ENCODE measurements around the gene ATP8B3.

ATP8B3 gene

GRCh38 chr19:1796395-1797142 lies 15.5 kb downstream of the ATP8B3 start:
- no peak for DNase-seq (ENCODE audit: low read depth)

- DNase-seq (ENCODE audit: low read depth) = no peak
Measured at GRCh38 chr19:1794424-1795172, 17.5 kb downstream of the ATP8B3 start.

GRCh38 chr19:1791879-1792278 lies 20.2 kb downstream of the ATP8B3 start:
- no peak for DNase-seq (ENCODE audit: low read depth)

GRCh38 chr19:1790054-1790792 lies 21.9 kb downstream of the ATP8B3 start:
- DNase-seq (ENCODE audit: low read depth) = no peak

GRCh38 chr19:1789261-1790041 lies 22.6 kb downstream of the ATP8B3 start:
- DNase-seq (ENCODE audit: low read depth) = no peak

- DNase-seq (ENCODE audit: low read depth) = no peak
Measured at GRCh38 chr19:1787116-1787515, 25.0 kb downstream of the ATP8B3 start.

GRCh38 chr19:1786668-1787067 lies 25.4 kb downstream of the ATP8B3 start:
- DNase-seq (ENCODE audit: low read depth) = no peak

GRCh38 chr19:1785310-1785709 lies 26.8 kb downstream of the ATP8B3 start:
- no peak for DNase-seq (ENCODE audit: low read depth)

GRCh38 chr19:1783874-1784273 lies 28.2 kb downstream of the ATP8B3 start:
- no peak for DNase-seq (ENCODE audit: low read depth)

GRCh38 chr19:1783354-1783753 lies 28.7 kb downstream of the ATP8B3 start:
- no peak for DNase-seq (ENCODE audit: low read depth)

- no peak for DNase-seq (ENCODE audit: low read depth)
Measured at GRCh38 chr19:1782521-1782920, 29.6 kb downstream of the ATP8B3 start.

- DNase-seq (ENCODE audit: low read depth) = no peak
Measured at GRCh38 chr19:1780272-1780958, 31.7 kb downstream of the ATP8B3 start.

- no peak for DNase-seq (ENCODE audit: low read depth)
Measured at GRCh38 chr19:1779574-1779973, 32.5 kb downstream of the ATP8B3 start.

- no peak for DNase-seq (ENCODE audit: low read depth)
Measured at GRCh38 chr19:1777149-1777548, 34.9 kb downstream of the ATP8B3 start.

- DNase-seq (ENCODE audit: low read depth) = no peak
Measured at GRCh38 chr19:1776606-1777147, 35.4 kb downstream of the ATP8B3 start.

GRCh38 chr19:1775951-1776605 lies 36.0 kb downstream of the ATP8B3 start:
- DNase-seq (ENCODE audit: low read depth) = no peak

- no peak for DNase-seq (ENCODE audit: low read depth)
Measured at GRCh38 chr19:1774989-1775772, 36.9 kb downstream of the ATP8B3 start.

- no peak for DNase-seq (ENCODE audit: low read depth)
Measured at GRCh38 chr19:1773184-1773583, 38.9 kb downstream of the ATP8B3 start.

GRCh38 chr19:1770866-1771576 lies 41.1 kb downstream of the ATP8B3 start:
- DNase-seq (ENCODE audit: low read depth) = no peak
